Activated CD4-positive, CD25-positive, alpha-beta regulatory T cell treated with anti-CD3 and anti-CD28 coated beads, Interleukin-2, amount 50 U/mL, for 24 hours (primary cell): Measurements from ENCODE around the gene RTEL1.
A peak's percentile ranks its signal among the peaks of the same experiment; 100 is the strongest.
"Not testable (repeated sequence)": the region's sequence is repeated elsewhere in the genome, so short reads cannot be mapped to it uniquely, and the experiment has no call there.

ENCODE experiments used
- ATAC-seq, 2 donors: fragments of 150-1000 bp; cut with Tn5 transposase; one replicate each; pipeline ENCODE4 v1.10.0; 2021; ENCODE audit warnings: mild to moderate bottlenecking in 1 of 2, moderate library complexity in 1 of 2

The RTEL1 gene

GRCh38 chr20:63628246-63628975 lies 29.7 kb upstream of the RTEL1 start:
- peak; percentile 55 to 58 for ATAC-seq

GRCh38 chr20:63630956-63631355 lies 27.2 kb upstream of the RTEL1 start:
- ATAC-seq, result not testable (repeated sequence)

- not testable (repeated sequence) for ATAC-seq
Measured at GRCh38 chr20:63631426-63631825, 26.7 kb upstream of the RTEL1 start.

GRCh38 chr20:63633732-63634131 lies 24.4 kb upstream of the RTEL1 start:
- ATAC-seq, result no peak

GRCh38 chr20:63635431-63636141 lies 22.5 kb upstream of the RTEL1 start:
- peak; percentile 92 to 94 for ATAC-seq

- ATAC-seq, result no peak
Measured at GRCh38 chr20:63636752-63637628, 21.1 kb upstream of the RTEL1 start.

- peak; percentile 39 to 50 for ATAC-seq
Measured at GRCh38 chr20:63639093-63639975, 18.8 kb upstream of the RTEL1 start.

GRCh38 chr20:63640086-63640485 lies 18.0 kb upstream of the RTEL1 start:
- ATAC-seq, result no peak

GRCh38 chr20:63640686-63641085 lies 17.4 kb upstream of the RTEL1 start:
- not testable (repeated sequence) for ATAC-seq

GRCh38 chr20:63641146-63641791 lies 16.8 kb upstream of the RTEL1 start:
- ATAC-seq, result peak; percentile 28 to 30

- ATAC-seq, result peak; percentile 76 to 77
Measured at GRCh38 chr20:63641792-63642523, 16.2 kb upstream of the RTEL1 start.

GRCh38 chr20:63642527-63643247 lies 15.4 kb upstream of the RTEL1 start:
- ATAC-seq, result no peak

- ATAC-seq, result no peak
Measured at GRCh38 chr20:63643499-63643898, 14.6 kb upstream of the RTEL1 start.

- ATAC-seq, result no peak
Measured at GRCh38 chr20:63643946-63644345, 14.2 kb upstream of the RTEL1 start.

GRCh38 chr20:63645218-63645617 lies 12.9 kb upstream of the RTEL1 start:
- ATAC-seq, result no peak

- ATAC-seq, result no peak
Measured at GRCh38 chr20:63648190-63648589, 9.9 kb upstream of the RTEL1 start.

- no peak for ATAC-seq
Measured at GRCh38 chr20:63648895-63649589, 9.1 kb upstream of the RTEL1 start.

- ATAC-seq, result not testable (repeated sequence)
Measured at GRCh38 chr20:63650486-63650885, 7.6 kb upstream of the RTEL1 start.

- no peak for ATAC-seq
Measured at GRCh38 chr20:63651942-63652191, 6.2 kb upstream of the RTEL1 start.
